Suprapubic skin (tissue), 4 donors: ENCODE results near the gene RAD9A. TPM values are rescaled to one million over a fixed set of nuclear protein-coding genes. Genes with fewer than 3 reads are reported as not detected.

Source experiments
- DNase-seq, 2 donors: peaks; one replicate each; pipeline ENCODE4 v3.0.0-alpha.2; 2019; ENCODE audit warnings: low spot score in 2 of 2
- H3K27ac ChIP-seq: fragments of 200-600 bp; sonication (generic); one replicate; pipeline ENCODE4 v1.5.1; 2019
- H3K27me3 ChIP-seq: fragments of 200-600 bp; sonication (generic); one replicate; pipeline ENCODE4 v1.5.1; 2019
- H3K36me3 ChIP-seq: fragments of 200-600 bp; sonication (generic); one replicate; pipeline ENCODE4 v1.5.1; 2019
- H3K4me1 ChIP-seq: fragments of 200-600 bp; sonication (generic); one replicate; pipeline ENCODE4 v1.5.1; 2019
- H3K4me3 ChIP-seq: fragments of 200-600 bp; sonication (generic); one replicate; pipeline ENCODE4 v1.5.1; 2019; ENCODE audit warnings: mild to moderate bottlenecking
- H3K9me3 ChIP-seq: fragments of 200-600 bp; sonication (generic); one replicate; pipeline ENCODE4 v1.5.1; 2019
- CTCF ChIP-seq, 2 donors: fragments of 200-600 bp in 1 of 2; fragments of 450-650 bp in 1 of 2; sonication (generic) in 1 of 2; IDR thresholded peaks; one replicate each; pipeline ENCODE4 v1.5.1; 2016 to 2019; ENCODE audit warnings: antibody characterized with exemption in 2 of 2, mild to moderate bottlenecking in 1 of 2, moderate library complexity in 1 of 2
- EP300 ChIP-seq: sonication (generic); formaldehyde crosslinking; IDR thresholded peaks from one replicate; pipeline ENCODE4 v1.6.1; 2017; ENCODE audit warnings: antibody characterized with exemption
- POLR2A ChIP-seq, 2 donors: fragments of 450-650 bp; IDR thresholded peaks; one replicate each; pipeline ENCODE4 v1.6.1; 2017; ENCODE audit warnings: antibody characterized with exemption in 2 of 2, mild to moderate bottlenecking in 2 of 2, moderate library complexity in 2 of 2
- POLR2AphosphoS5 ChIP-seq, 3 donors: sonication (generic); formaldehyde crosslinking; IDR thresholded peaks; one replicate each; pipeline ENCODE4 v1.6.1; 2017; ENCODE audit warnings: antibody characterized with exemption in 3 of 3
- WGBS: methylation state at CpG from one replicate; pipeline ENCODE4 v1.1.5; 2018; 5-methylcytosine and 5-hydroxymethylcytosine counted together
- total RNA-seq, 4 donors: library from RNA; depleted of rRNA; stranded (reverse); fragments of >200 nt; gene quantifications; one replicate each; pipeline ENCODE4 v1.1.0, GENCODE V29; 2016

The RAD9A gene
- total RNA-seq, 4 donors from 2014 or later = 24.1 to 86.9 (median 28.5) TPM

GRCh38 chr11:67349036-67349435 lies 42.8 kb upstream of the RAD9A start:
- WGBS = 67% methylated on average over 5 of the region's 5 CpGs
- H3K4me1 ChIP-seq = peaks cover 54% of the 10 kb centered on the region
- H3K27ac ChIP-seq = no peak overlapping the region

GRCh38 chr11:67349457-67349856 lies 42.3 kb upstream of the RAD9A start:
- H3K4me1 ChIP-seq = peaks cover 59% of the 10 kb centered on the region
- no peak for DNase-seq
- TF ChIP-seq EP300 = no peak
- TF ChIP-seq CTCF (IDR thresholded peaks at IDR 0.05) = no peak
- no peak for TF ChIP-seq POLR2AphosphoS5 (IDR thresholded peaks at IDR 0.05)
- TF ChIP-seq POLR2A (IDR thresholded peaks at IDR 0.05) = no peak
- H3K27ac ChIP-seq = no peak overlapping the region
- no peaks in the 10 kb centered on the region for H3K27me3 ChIP-seq
- H3K36me3 ChIP-seq = no peaks in the 10 kb centered on the region
- no peak overlapping the region for H3K4me3 ChIP-seq
- whole genome bisulfite sequencing = 90% methylated on average over 2 of the region's 2 CpGs
- no peaks in the 10 kb centered on the region for H3K9me3 ChIP-seq

More at GRCh38 chr11:67349036-67349435, 42.8 kb upstream of the RAD9A start:
- Histone ChIP-seq H3K27me3 (no peaks in the 10 kb centered on the region), H3K4me3 (no peak overlapping the region), H3K9me3 (no peaks in the 10 kb centered on the region), H3K36me3 (no peaks in the 10 kb centered on the region)
- peak in 1 of 2 donors; percentile 26 for DNase-seq
- TF ChIP-seq EP300 (no peak), POLR2AphosphoS5 (IDR thresholded peaks at IDR 0.05) (no peak), CTCF (IDR thresholded peaks at IDR 0.05) (no peak), POLR2A (IDR thresholded peaks at IDR 0.05) (no peak)

- Histone ChIP-seq H3K36me3 (no peaks in the 10 kb centered on the region), H3K4me1 (peaks cover 64% of the 10 kb centered on the region), H3K27me3 (no peaks in the 10 kb centered on the region), H3K4me3 (no peak overlapping the region), H3K9me3 (no peaks in the 10 kb centered on the region), H3K27ac (no peak overlapping the region)
- TF ChIP-seq POLR2A (IDR thresholded peaks at IDR 0.05) (no peak), EP300 (no peak), CTCF (IDR thresholded peaks at IDR 0.05) (no peak), POLR2AphosphoS5 (IDR thresholded peaks at IDR 0.05) (no peak)
- DNase-seq = no peak
- 92% methylated on average over 4 of the region's 4 CpGs for WGBS
Observed at GRCh38 chr11:67349928-67350465, 41.8 kb upstream of the RAD9A start.

GRCh38 chr11:67351275-67352005 lies 40.3 kb upstream of the RAD9A start:
- H3K27me3 ChIP-seq = no peaks in the 10 kb centered on the region
- H3K4me3 ChIP-seq = peak overlapping the region; percentile 73
- peak; percentile 91 to 97 for TF ChIP-seq CTCF (IDR thresholded peaks at IDR 0.05)
- no peak for TF ChIP-seq EP300
- peak overlapping the region; percentile 98 for H3K27ac ChIP-seq
- H3K4me1 ChIP-seq = peaks cover 65% of the 10 kb centered on the region
- DNase-seq = no peak
- no peaks in the 10 kb centered on the region for H3K36me3 ChIP-seq
- 54% methylated on average over 11 of the region's 11 CpGs for WGBS
- H3K9me3 ChIP-seq = no peaks in the 10 kb centered on the region

GRCh38 chr11:67352546-67353316 lies 39.1 kb upstream of the RAD9A start:
- TF ChIP-seq CTCF (IDR thresholded peaks at IDR 0.05) (peak in 1 of 2 donors; percentile 2), POLR2AphosphoS5 (IDR thresholded peaks at IDR 0.05) (no peak), POLR2A (IDR thresholded peaks at IDR 0.05) (no peak), EP300 (no peak)
- Histone ChIP-seq H3K27ac (peak overlapping the region; percentile 98), H3K36me3 (no peaks in the 10 kb centered on the region), H3K9me3 (no peaks in the 10 kb centered on the region), H3K4me3 (peak overlapping the region; percentile 73), H3K27me3 (no peaks in the 10 kb centered on the region), H3K4me1 (peaks cover 73% of the 10 kb centered on the region)
- 10% methylated on average over 24 of the region's 25 CpGs for WGBS
- no peak for DNase-seq
